ENCODE data around the gene MLC1.
A peak's percentile ranks its signal among the peaks of the same experiment; 100 is the strongest.

The MLC1 gene

DNA sequence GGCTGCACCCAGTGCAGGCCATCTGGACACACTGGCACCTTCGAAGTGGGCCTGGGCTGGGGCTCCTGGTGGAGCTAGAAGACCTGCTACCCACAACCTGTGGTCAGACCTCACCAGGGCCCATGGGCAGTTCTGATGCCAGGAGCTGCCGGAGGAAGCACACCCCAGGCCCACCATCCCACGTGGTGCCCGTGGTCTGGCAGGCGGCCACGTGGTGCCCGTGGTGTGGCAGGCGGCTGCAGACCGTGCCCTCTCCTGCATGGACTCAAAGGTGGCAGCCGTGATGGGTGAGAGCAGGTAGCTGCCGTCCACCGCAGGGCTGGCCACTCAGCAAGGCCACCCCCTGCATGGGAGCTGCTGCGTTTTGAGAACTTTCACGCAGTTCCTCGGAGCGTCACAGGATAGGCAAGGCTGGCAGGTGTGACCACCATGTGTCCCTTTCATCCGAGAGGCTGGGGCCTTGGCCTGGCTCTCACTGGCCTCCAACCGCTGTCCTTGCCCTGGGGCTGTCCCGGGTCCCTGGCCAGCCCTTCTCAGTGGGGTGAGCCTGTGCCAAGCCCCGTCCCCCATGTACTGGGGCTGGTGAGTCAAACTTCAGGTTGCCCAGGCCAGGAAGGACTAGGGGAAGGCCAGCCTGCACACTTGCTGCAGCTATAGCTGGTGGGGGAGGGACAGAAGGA, 68.8 kb downstream of the MLC1 start:
- DNase-seq (ENCODE audit: low read depth, low spot score) = no peak

DNA sequence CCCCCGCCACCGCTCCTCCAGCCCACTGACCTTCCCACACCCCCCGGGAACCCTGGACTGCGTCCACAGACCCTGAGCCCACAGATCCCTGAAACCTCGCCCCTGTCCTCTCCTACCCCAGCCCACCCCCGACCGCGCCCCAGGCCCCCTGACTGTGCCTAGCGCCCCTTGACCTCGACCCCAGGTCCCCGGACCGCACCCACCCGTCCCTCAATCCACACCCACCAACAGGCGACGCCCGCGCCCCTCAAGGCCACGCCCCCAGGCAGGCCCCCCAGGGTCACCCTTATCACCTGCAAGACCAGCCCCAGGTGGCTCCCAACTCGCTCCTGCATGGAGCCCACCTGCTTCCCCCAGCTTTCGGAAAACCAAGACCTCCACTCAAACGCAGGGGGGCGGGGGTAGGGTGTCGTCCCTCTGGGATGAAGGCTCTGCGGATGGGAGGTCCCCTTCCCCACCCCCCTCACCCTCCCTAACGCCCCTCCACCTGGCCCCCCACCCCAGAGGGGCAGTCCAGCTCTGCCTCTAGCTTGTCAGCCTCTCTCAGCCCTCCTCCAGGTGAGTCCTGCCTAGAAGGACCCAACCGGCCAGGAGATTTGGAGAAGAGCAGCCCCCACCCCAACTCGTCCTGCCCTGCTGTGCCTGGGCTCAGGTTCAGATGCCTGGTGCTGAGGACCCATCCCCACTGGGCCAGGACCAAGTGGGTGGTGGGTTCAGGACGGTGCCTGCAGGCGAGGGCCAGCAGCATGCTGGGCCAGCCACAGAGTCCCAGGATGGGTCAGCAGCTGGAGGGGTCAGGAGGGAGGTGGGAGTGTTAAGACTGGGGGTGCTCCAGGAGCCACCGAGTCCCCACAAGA, 69.5 kb downstream of the MLC1 start:
- DNase-seq (ENCODE audit: low read depth, low spot score) = no peak

GRCh38 chr22:50014655-50015401, 70.4 kb downstream of the MLC1 start:
- no peak for DNase-seq (ENCODE audit: low read depth, low spot score)

GRCh38 chr22:50014053-50014501, 71.1 kb downstream of the MLC1 start:
- DNase-seq (ENCODE audit: low read depth, low spot score) = no peak

DNA sequence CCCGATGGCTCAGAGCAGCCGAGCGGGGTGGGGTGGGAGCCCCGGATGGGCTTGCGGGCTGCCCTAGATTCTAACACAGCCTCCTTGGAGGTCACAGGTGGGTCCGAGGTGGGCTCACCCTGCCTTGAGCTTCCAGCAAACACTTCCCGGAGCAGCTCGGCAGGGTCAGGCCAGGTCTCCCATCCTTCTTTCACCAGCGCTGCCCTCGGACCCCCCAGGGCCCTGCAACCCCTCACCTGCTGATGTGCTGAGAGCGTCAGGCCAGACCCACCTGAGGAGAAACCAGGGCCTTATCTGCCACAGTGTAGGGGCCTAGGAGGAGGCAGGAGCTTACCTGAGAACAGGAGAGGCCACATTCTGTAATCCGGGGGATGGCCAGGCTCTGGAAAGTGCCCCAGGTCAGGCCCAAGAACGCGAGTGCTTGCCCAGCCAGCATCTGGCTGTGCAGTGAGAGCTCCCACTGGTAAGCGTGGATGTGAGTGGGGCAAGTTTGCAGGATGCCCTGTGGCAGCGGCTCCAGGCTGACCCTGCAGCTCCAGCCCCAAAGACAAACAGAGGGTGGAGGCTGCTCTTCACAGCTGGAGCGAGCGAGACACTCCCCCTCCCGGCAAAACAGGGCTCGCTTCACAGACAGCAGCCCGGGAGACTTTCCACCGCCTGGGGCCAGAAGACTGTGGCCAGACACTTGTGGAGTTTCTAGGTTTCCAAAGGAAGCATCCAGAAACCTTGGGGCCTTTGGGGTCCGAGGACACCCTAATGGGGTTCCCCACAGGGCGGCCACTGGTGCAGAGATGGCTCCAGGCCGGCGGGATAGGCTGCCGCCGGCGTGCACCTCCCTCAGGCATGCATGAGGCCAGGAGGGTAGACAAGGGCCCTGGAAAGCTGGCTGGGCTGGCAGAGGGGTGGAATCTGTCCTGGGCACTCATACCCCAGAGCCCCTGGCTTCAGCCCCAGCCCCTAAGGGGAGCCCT, 72.7 kb downstream of the MLC1 start, which contains the start of gene IL17REL:
IL17REL (minus strand) TSS at position 555 of the 971 bp plus-strand sequence; CDS start at position 436, 119 bp downstream.
- DNase-seq (ENCODE audit: low read depth, low spot score) = no peak

- DNase-seq (ENCODE audit: low read depth, low spot score) = no peak
These were observed 73.6 kb downstream of the MLC1 start for GRCh38 chr22:50011447-50012210.

GRCh38 chr22:50010676-50011446, 74.4 kb downstream of the MLC1 start:
- peak; percentile 34 for DNase-seq (ENCODE audit: low read depth, low spot score)

DNA sequence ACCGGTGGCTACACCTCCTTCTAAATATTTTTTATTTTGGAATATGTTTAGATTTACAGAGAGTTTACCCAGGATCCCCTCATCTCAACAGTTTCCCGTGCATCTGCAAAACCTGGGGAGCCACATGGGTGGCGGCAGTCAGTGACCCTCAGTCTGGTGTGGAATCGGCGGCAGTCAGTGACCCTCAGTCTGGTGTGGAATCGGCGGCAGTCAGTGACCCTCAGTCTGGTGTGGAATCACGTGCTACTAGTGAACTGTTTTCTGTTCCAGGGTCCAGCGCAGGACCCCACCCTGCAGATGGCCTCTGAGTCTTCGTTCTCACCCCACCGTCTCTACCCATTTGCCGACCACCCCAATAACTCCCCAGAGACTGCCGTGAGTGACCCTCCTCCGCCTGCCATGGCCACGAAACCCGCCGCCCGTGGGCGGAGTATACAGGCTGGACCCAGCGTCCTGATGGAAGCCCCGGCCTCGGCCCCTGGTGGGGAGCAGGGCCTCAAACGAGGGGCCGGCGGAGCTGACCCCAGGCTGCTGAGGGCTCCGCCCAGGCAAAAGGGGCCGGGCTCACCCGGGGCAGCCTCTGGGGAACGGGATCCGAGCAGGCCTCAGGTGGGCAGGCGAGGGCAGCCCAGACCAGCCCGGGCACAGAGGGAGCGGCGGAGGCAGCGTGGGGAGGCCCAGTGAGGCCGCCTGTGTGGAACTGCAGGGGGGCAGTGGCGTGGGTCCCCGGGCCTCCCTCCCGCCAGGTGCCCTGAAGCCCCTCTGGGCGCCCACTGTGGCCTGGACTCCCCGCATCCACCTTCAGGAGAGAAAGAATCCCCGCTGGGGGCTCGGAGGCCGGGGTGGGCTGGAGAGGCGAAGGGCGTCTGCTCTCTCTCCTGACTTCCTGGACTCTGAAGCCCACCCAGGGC, 75.2 kb downstream of the MLC1 start:
- DNase-seq (ENCODE audit: low read depth, low spot score) = no peak

Data from activated CD4-positive, CD25-positive, alpha-beta regulatory T cell treated with anti-CD3 and anti-CD28 coated beads, Interleukin-2, amount 50 U/mL, for 16 hours (primary cell).